GM13977 (cell line): ENCODE data around the gene DLX6.

ENCODE experiments used
- DNase-seq: peaks from one replicate; pipeline ENCODE4 v3.0.0; 2012; ENCODE audit warnings: low spot score
- CTCF ChIP-seq: IDR thresholded peaks from 2 replicates; pipeline ENCODE4 v1.5.1; 2012; ENCODE audit warnings: mild to moderate bottlenecking, control low read depth; ENCODE audit not compliant: insufficient read depth; ENCODE audit errors: extremely low read depth, missing control alignments
- in situ Hi-C: fragments of 300-500 bp; cut with MboI; formaldehyde crosslinking; loops from one replicate; pipeline ENCODE4 v1.12.0; 2022; ENCODE audit warnings: low sequenced_read_pairs, low pct_unique_long_range_greater_than_20kb, mixed read lengths, inconsistent platforms; ENCODE audit not compliant: unreplicated experiment

The DLX6 gene

GRCh38 chr7:97014145-97014750 lies 8.9 kb downstream of the DLX6 start:
- in situ Hi-C loops = no loop called here
- no peak for DNase-seq
- TF ChIP-seq CTCF = no peak

GRCh38 chr7:97015279-97015678 lies 9.9 kb downstream of the DLX6 start:
- no peak for TF ChIP-seq CTCF
- DNase-seq = no peak
- in situ Hi-C loops = no loop called here

DNA sequence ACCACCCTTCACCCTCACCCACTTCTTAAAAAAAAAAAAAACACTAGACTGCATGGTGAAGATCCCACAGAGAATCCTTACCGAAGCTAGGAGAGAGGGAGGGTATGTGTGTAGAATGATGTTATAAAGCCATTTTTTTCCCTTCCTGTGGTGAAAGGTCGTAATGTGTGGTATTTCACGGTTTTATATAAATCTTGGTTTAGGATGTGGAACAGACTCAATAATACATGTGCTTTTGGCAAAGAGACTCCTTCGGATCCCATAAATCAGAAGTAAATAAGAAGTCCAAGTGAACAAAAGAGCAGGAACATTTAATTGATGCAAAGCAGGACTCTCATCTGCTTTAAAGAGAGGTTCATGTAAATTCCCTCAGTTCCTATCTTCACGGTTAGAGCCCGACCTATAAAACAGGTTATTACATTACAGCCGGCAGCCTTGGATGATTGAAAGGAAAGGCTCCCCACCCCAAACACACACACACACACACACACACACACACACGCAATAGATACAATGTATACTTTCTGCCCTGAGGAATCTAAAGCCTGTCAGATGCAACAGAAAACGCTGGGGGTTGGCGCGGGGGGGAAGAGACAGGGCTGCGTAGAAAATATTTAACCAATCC lies 10.5 kb downstream of the DLX6 start:
- DNase-seq = no peak
- in situ Hi-C loops = no loop called here
- no peak for TF ChIP-seq CTCF

DNA sequence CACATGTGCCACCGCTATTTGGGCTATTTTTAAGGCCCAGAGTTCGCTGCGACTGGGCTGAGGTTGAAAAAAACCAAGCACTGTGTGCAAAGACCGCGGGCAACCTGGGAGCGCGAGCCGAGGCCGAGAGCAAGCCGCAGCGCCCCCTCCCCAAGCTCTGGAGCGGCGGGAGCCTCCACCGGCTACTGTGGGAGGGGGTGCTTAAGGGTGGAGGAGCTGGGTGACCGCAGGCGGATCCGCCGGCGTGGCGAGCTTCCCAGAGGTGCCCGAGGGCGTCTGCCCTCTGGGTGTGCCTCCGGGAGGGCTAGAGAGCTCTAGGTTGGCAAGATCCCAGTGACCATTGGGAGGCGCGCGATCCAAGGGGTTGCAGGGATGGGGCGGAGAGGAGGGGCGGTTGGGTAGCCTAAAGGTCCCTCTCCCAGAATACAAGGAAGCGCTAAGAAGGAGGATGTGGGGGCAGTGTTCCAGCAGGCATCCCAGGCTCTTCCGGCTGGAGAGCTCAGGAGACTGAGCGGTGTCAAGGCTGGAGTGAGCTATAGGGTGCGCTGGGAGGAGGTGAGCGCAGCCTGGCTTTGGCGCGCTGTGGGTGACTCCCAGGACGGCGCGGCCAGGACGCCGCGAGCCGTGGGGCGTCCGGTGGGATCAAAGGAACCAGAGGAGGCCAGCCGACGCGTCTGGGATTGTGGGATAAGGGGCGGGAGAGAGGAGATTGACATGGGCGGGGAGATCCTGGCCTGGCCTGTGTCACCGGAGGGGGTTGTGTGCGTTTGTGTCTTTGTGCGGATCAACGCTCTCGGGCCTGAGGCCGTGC lies 11.2 kb downstream of the DLX6 start:
- TF ChIP-seq CTCF = no peak
- DNase-seq = no peak
- in situ Hi-C loops = no loop called here

DNA sequence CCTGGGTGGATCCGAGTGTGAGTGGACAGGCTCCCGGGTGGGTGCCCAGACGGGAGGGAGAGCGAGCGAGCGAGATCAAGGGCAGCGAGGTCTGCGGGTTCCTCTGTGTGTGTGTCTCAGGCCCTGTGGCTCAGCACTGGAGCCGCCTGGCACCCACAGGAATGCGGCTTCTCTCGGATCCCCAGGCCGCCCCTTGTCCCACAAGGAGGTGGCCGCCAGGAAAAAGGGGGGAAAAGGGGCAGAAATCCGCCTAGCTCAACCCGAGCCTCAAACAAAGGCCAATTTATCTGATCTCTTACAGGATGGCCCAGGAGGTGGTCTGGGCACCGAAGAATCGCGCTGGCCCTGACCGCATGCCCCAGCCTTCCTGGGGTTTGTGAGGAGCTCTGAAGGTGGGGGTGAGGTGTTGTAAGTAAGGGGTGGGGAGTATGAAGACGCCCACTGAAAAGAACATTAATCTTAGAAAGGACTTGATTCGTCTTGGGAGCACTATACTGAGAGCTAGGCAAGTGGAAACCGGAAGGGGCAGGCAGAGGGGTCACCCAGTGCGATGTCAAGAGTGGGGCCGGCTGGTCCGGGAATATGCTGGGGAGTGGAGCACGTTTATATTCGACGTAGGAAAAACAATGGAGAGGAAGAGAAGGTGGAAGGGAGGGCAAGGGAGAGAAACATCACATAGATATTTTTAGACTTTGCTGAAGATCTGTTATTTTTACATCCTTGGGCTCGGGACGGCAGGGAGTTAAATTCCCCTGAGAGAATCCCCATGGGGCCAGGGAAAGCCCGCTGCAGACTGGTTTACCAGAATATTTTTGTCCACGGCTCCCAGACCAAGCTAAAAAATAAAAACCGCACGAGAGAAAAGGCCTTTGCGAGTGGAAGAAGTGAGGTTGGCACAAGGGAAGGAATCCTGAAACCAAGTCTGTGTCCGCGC lies 12.1 kb downstream of the DLX6 start:
- DNase-seq = no peak
- TF ChIP-seq CTCF = no peak
- in situ Hi-C loops = no loop called here

DNA sequence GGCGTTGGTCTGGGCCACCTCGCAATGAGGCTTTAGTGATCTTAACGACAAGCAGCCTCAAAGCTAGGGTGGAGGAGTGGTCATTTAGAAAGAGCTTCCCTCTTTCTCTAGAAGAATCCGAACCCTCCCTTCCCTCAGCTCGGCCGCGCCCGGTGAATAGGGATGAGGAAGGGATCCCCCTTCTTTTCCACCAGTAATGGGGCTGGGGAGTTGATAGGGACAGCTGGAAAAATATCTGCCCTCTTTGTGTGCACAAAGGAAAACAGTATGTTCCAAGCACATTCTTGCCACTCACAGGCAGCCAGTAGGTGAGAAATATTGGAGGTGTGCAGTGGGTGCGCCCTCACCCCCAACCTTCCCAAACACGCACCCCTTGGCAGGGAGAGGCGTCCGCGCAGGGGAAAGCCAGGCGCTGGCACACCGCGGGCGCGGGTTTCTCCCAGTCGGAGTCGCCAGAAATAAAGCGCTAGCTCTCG lies 12.8 kb downstream of the DLX6 start:
- in situ Hi-C loops = no loop called here
- no peak for DNase-seq
- no peak for TF ChIP-seq CTCF
